Fibroblast of skin of left quadriceps (primary cell): Measurements from ENCODE around the gene STAB2.
A peak's percentile ranks its signal among the peaks of the same experiment; 100 is the strongest.

Source experiments
- DNase-seq, 2 experiments: peaks; one replicate each; pipeline ENCODE4 v3.0.0-alpha.2; 2013; ENCODE audit warnings: low read depth in 2 of 2

The STAB2 gene

GRCh38 chr12:103780093-103780440 lies 193.0 kb downstream of the STAB2 start:
- DNase-seq: no peak

- no peak for DNase-seq
These were observed 193.9 kb downstream of the STAB2 start for GRCh38 chr12:103780992-103781391.

- DNase-seq: no peak
These were observed 195.3 kb downstream of the STAB2 start for GRCh38 chr12:103782399-103782798.

GRCh38 chr12:103783744-103784664 lies 196.9 kb downstream of the STAB2 start:
- DNase-seq: no peak

- DNase-seq: no peak
These were observed 198.4 kb downstream of the STAB2 start for GRCh38 chr12:103785243-103786031.

GRCh38 chr12:103786201-103786600 lies 199.1 kb downstream of the STAB2 start:
- no peak for DNase-seq

- no peak for DNase-seq
These were observed 204.4 kb downstream of the STAB2 start for GRCh38 chr12:103791350-103791920.

- DNase-seq: no peak
These were observed 206.0 kb downstream of the STAB2 start for GRCh38 chr12:103793046-103793445.

- no peak for DNase-seq
These were observed 206.5 kb downstream of the STAB2 start for GRCh38 chr12:103793512-103794045.

GRCh38 chr12:103794309-103795213 lies 207.5 kb downstream of the STAB2 start:
- DNase-seq: no peak

- no peak for DNase-seq
These were observed 211.5 kb downstream of the STAB2 start for GRCh38 chr12:103798586-103798985.

- DNase-seq: no peak
These were observed 212.4 kb downstream of the STAB2 start for GRCh38 chr12:103799504-103799856.

- DNase-seq: peak; percentile 15 to 27
These were observed 213.0 kb downstream of the STAB2 start for GRCh38 chr12:103799857-103800771.

- no peak for DNase-seq
These were observed 214.9 kb downstream of the STAB2 start for GRCh38 chr12:103801709-103802585.

- no peak for DNase-seq
These were observed 215.5 kb downstream of the STAB2 start for GRCh38 chr12:103802586-103802886.

GRCh38 chr12:103803847-103804246 lies 216.8 kb downstream of the STAB2 start:
- DNase-seq: no peak

GRCh38 chr12:103805655-103806360 lies 218.7 kb downstream of the STAB2 start:
- DNase-seq: no peak

GRCh38 chr12:103806803-103807202 lies 219.7 kb downstream of the STAB2 start:
- DNase-seq: no peak
